ENCODE measurements around the gene FAM185A.

Gene FAM185A

GRCh38 chr7:102832674-102833073, 83.9 kb downstream of the FAM185A start:
- Histone ChIP-seq H4K91ac (ENCODE audit: low read length) (no peak overlapping the region), H2AFZ (ENCODE audit: low read depth, low read length) (no peak overlapping the region), H3K36me3 (ENCODE audit: control insufficient read depth in 1 of 2, insufficient read depth in 2 of 2, low read depth in 1 of 2, low read length in 2 of 2) (peaks cover 0 to 10% of the 10 kb centered on the region in 2 experiments), H4K8ac (ENCODE audit: low read length) (no peak overlapping the region), H3K14ac (ENCODE audit: low read length in 2 of 2) (no peak overlapping the region), H2BK120ac (ENCODE audit: low read depth, low read length) (no peak overlapping the region), H3K4me1 (ENCODE audit: control insufficient read depth, insufficient read depth, low read depth, low read length) (peaks cover 5% of the 10 kb centered on the region), H2BK12ac (ENCODE audit: low read length in 2 of 2) (no peak overlapping the region), H3K4ac (ENCODE audit: low read depth in 1 of 2, low read length in 2 of 2) (no peak overlapping the region), H2BK5ac (ENCODE audit: low read depth, low read length, poor library complexity, severe bottlenecking) (no peak overlapping the region), H3K4me2 (ENCODE audit: low read length, poor library complexity, severe bottlenecking) (no peak overlapping the region), H2AK5ac (ENCODE audit: low read length, severe bottlenecking) (no peak overlapping the region), H3K9me3 (ENCODE audit: control insufficient read depth, low read length) (no peaks in the 10 kb centered on the region), H3K27me3 (ENCODE audit: control insufficient read depth in 1 of 2, insufficient read depth in 1 of 2, low read length in 2 of 2) (no peaks in the 10 kb centered on the region), H3K9ac (ENCODE audit: low read length) (peak overlapping the region; percentile 45), H3K18ac (ENCODE audit: low read depth in 1 of 2, low read length in 2 of 2) (peak overlapping the region in 1 of 2 experiments; percentile 16), H2BK15ac (ENCODE audit: low read depth, poor library complexity, severe bottlenecking) (no peak overlapping the region), H3K27ac (ENCODE audit: low read length, poor library complexity, severe bottlenecking) (no peak overlapping the region), H3K79me1 (replicated peaks; ENCODE audit: low read length, poor library complexity, severe bottlenecking) (peaks cover 4% of the 10 kb centered on the region), H3K4me3 (ENCODE audit: insufficient read depth in 1 of 2, low read depth in 1 of 2, low read length in 2 of 2) (peak overlapping the region in 1 of 2 experiments; percentile 51), H3K23ac (ENCODE audit: low read length in 2 of 2) (no peak overlapping the region)
- no peak for DNase-seq
- WGBS: 94% methylated on average over 1 of the region's 1 CpG

DNA sequence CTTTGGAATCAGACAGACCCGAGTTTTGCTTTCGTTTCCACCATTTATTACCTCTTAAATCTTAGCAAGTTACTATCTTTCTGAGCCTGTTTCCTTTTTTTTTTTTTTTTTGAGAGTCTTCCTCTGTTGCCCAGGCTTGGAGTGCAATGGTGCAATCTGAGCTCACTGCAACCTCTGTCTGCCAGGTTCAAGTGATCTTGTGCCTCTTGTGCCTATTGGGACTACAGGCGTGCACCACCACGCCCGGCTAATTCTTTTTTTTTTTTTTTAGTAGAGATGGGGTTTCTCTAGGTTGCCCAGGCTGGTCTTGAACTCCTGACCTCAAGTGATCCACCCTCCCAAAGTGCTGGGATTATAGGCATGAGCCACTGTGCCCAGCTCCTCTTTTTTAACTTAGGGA, 84.5 kb downstream of the FAM185A start:
- H2AK5ac ChIP-seq (ENCODE audit: low read length, severe bottlenecking): no peak overlapping the region
- H2BK12ac ChIP-seq (ENCODE audit: low read length in 2 of 2): no peak overlapping the region
- H3K27me3 ChIP-seq (ENCODE audit: control insufficient read depth in 1 of 2, insufficient read depth in 1 of 2, low read length in 2 of 2): no peaks in the 10 kb centered on the region
- H4K8ac ChIP-seq (ENCODE audit: low read length): no peak overlapping the region
- H3K4me3 ChIP-seq (ENCODE audit: insufficient read depth in 1 of 2, low read depth in 1 of 2, low read length in 2 of 2): peak overlapping the region in 1 of 2 experiments; percentile 51
- H3K18ac ChIP-seq (ENCODE audit: low read depth in 1 of 2, low read length in 2 of 2): no peak overlapping the region
- no peak overlapping the region for H2BK15ac ChIP-seq (ENCODE audit: low read depth, poor library complexity, severe bottlenecking)
- H3K9ac ChIP-seq (ENCODE audit: low read length): peak overlapping the region; percentile 45
- H3K36me3 ChIP-seq (ENCODE audit: control insufficient read depth in 1 of 2, insufficient read depth in 2 of 2, low read depth in 1 of 2, low read length in 2 of 2): peaks cover 0 to 10% of the 10 kb centered on the region in 2 experiments
- H3K4me2 ChIP-seq (ENCODE audit: low read length, poor library complexity, severe bottlenecking): no peak overlapping the region
- H4K91ac ChIP-seq (ENCODE audit: low read length): no peak overlapping the region
- H3K23ac ChIP-seq (ENCODE audit: low read length in 2 of 2): no peak overlapping the region
- no peak overlapping the region for H2BK5ac ChIP-seq (ENCODE audit: low read depth, low read length, poor library complexity, severe bottlenecking)
- no peak overlapping the region for H3K27ac ChIP-seq (ENCODE audit: low read length, poor library complexity, severe bottlenecking)
- peaks cover 5% of the 10 kb centered on the region for H3K4me1 ChIP-seq (ENCODE audit: control insufficient read depth, insufficient read depth, low read depth, low read length)
- no peak overlapping the region for H3K4ac ChIP-seq (ENCODE audit: low read depth in 1 of 2, low read length in 2 of 2)
- WGBS: 87% methylated on average over 2 of the region's 5 CpGs
- no peak overlapping the region for H2BK120ac ChIP-seq (ENCODE audit: low read depth, low read length)
- DNase-seq: no peak
- H3K9me3 ChIP-seq (ENCODE audit: control insufficient read depth, low read length): no peaks in the 10 kb centered on the region
- no peak overlapping the region for H3K14ac ChIP-seq (ENCODE audit: low read length in 2 of 2)
- peaks cover 4% of the 10 kb centered on the region for H3K79me1 ChIP-seq (replicated peaks; ENCODE audit: low read length, poor library complexity, severe bottlenecking)
- no peak overlapping the region for H2AFZ ChIP-seq (ENCODE audit: low read depth, low read length)

- no CpG with 5 or more reads among the region's 1 CpG for WGBS
- Histone ChIP-seq H2BK15ac (ENCODE audit: low read depth, poor library complexity, severe bottlenecking) (no peak overlapping the region), H2AK5ac (ENCODE audit: low read length, severe bottlenecking) (no peak overlapping the region)
Observed at GRCh38 chr7:102834466-102834865, 85.7 kb downstream of the FAM185A start.

DNA sequence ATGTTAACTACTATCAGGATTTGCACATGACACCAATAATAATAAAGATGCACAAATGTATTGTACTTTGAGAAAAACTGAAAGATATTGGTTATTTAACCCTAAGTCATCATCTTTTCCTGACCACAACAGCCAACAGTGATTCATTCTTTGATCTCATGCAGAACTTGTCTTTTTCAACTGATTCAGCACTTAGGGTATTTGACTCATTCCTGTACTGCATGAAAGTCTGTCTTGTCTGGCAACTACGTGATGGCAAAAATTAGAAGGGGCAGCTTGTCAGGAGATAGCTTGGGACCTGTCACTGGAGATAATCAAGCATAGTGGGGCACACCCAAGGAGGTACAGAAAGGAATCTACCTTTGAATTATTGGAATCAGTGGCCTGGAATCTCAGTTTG, 86.2 kb downstream of the FAM185A start:
- Histone ChIP-seq H3K27ac (ENCODE audit: low read length, poor library complexity, severe bottlenecking) (peak overlapping the region; percentile 98), H3K4me1 (ENCODE audit: control insufficient read depth, insufficient read depth, low read depth, low read length) (peaks cover 9% of the 10 kb centered on the region), H4K91ac (ENCODE audit: low read length) (no peak overlapping the region), H2AFZ (ENCODE audit: low read depth, low read length) (no peak overlapping the region), H2BK5ac (ENCODE audit: low read depth, low read length, poor library complexity, severe bottlenecking) (no peak overlapping the region), H3K23ac (ENCODE audit: low read length in 2 of 2) (no peak overlapping the region), H2BK12ac (ENCODE audit: low read length in 2 of 2) (no peak overlapping the region), H3K27me3 (ENCODE audit: control insufficient read depth in 1 of 2, insufficient read depth in 1 of 2, low read length in 2 of 2) (no peaks in the 10 kb centered on the region), H3K4me3 (ENCODE audit: insufficient read depth in 1 of 2, low read depth in 1 of 2, low read length in 2 of 2) (no peak overlapping the region), H3K18ac (ENCODE audit: low read depth in 1 of 2, low read length in 2 of 2) (no peak overlapping the region), H3K4ac (ENCODE audit: low read depth in 1 of 2, low read length in 2 of 2) (no peak overlapping the region), H3K14ac (ENCODE audit: low read length in 2 of 2) (no peak overlapping the region), H3K36me3 (ENCODE audit: control insufficient read depth in 1 of 2, insufficient read depth in 2 of 2, low read depth in 1 of 2, low read length in 2 of 2) (no peaks in the 10 kb centered on the region), H2AK5ac (ENCODE audit: low read length, severe bottlenecking) (peak overlapping the region; percentile 84), H2BK120ac (ENCODE audit: low read depth, low read length) (no peak overlapping the region), H3K4me2 (ENCODE audit: low read length, poor library complexity, severe bottlenecking) (no peak overlapping the region), H4K8ac (ENCODE audit: low read length) (no peak overlapping the region), H3K9ac (ENCODE audit: low read length) (peak overlapping the region; percentile 44), H2BK15ac (ENCODE audit: low read depth, poor library complexity, severe bottlenecking) (no peak overlapping the region), H3K9me3 (ENCODE audit: control insufficient read depth, low read length) (no peaks in the 10 kb centered on the region), H3K79me1 (replicated peaks; ENCODE audit: low read length, poor library complexity, severe bottlenecking) (peaks cover 4% of the 10 kb centered on the region)
- 0% methylated on average over 1 of the region's 1 CpG for WGBS
- DNase-seq: peak; percentile 93

More at GRCh38 chr7:102834466-102834865, 85.7 kb downstream of the FAM185A start:
- Histone ChIP-seq H3K4me2 (ENCODE audit: low read length, poor library complexity, severe bottlenecking) (no peak overlapping the region), H3K36me3 (ENCODE audit: control insufficient read depth in 1 of 2, insufficient read depth in 2 of 2, low read depth in 1 of 2, low read length in 2 of 2) (peaks cover 0 to 2% of the 10 kb centered on the region in 2 experiments), H4K8ac (ENCODE audit: low read length) (no peak overlapping the region), H3K79me1 (replicated peaks; ENCODE audit: low read length, poor library complexity, severe bottlenecking) (peaks cover 4% of the 10 kb centered on the region), H3K4me1 (ENCODE audit: control insufficient read depth, insufficient read depth, low read depth, low read length) (peaks cover 9% of the 10 kb centered on the region), H3K14ac (ENCODE audit: low read length in 2 of 2) (no peak overlapping the region), H3K4me3 (ENCODE audit: insufficient read depth in 1 of 2, low read depth in 1 of 2, low read length in 2 of 2) (no peak overlapping the region), H2BK12ac (ENCODE audit: low read length in 2 of 2) (no peak overlapping the region), H3K9me3 (ENCODE audit: control insufficient read depth, low read length) (no peaks in the 10 kb centered on the region), H2AFZ (ENCODE audit: low read depth, low read length) (no peak overlapping the region), H3K18ac (ENCODE audit: low read depth in 1 of 2, low read length in 2 of 2) (no peak overlapping the region), H3K27me3 (ENCODE audit: control insufficient read depth in 1 of 2, insufficient read depth in 1 of 2, low read length in 2 of 2) (no peaks in the 10 kb centered on the region), H3K4ac (ENCODE audit: low read depth in 1 of 2, low read length in 2 of 2) (no peak overlapping the region), H3K23ac (ENCODE audit: low read length in 2 of 2) (no peak overlapping the region), H2BK120ac (ENCODE audit: low read depth, low read length) (no peak overlapping the region), H3K27ac (ENCODE audit: low read length, poor library complexity, severe bottlenecking) (peak overlapping the region; percentile 53), H4K91ac (ENCODE audit: low read length) (no peak overlapping the region), H3K9ac (ENCODE audit: low read length) (peak overlapping the region; percentile 25), H2BK5ac (ENCODE audit: low read depth, low read length, poor library complexity, severe bottlenecking) (no peak overlapping the region)
- DNase-seq: no peak

All from mesenchymal stem cell (in vitro differentiated cells and primary cell).